ENCODE results near the gene TTLL3. TPM values are rescaled to one million over a fixed set of nuclear protein-coding genes. Genes with fewer than 3 reads are reported as not detected.

The TTLL3 gene
- total RNA-seq, 1 experiment from 2014 or later: 5.3 TPM

DNA sequence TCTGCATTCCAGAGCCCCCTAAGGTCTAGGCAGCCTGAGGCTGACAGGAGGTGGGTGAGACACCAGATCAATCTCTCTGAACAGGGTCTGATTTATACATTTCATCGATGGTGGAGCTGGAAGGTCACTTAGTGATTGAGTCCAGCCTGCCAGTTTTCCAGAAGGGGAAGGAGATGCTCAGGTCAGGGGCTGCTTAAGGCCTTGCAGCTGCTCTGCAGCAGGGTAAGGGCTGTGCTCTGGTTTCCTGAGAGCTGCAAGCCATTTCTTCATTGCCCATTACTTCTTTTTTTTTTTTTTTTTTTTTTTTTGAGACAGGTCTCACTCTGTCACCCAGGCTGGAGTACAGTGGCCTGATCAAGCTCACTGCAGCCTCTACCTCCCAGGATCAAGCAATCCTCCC, 28.5 kb upstream of the TTLL3 start:
- no peak for DNase-seq (ENCODE audit: low spot score)

DNA sequence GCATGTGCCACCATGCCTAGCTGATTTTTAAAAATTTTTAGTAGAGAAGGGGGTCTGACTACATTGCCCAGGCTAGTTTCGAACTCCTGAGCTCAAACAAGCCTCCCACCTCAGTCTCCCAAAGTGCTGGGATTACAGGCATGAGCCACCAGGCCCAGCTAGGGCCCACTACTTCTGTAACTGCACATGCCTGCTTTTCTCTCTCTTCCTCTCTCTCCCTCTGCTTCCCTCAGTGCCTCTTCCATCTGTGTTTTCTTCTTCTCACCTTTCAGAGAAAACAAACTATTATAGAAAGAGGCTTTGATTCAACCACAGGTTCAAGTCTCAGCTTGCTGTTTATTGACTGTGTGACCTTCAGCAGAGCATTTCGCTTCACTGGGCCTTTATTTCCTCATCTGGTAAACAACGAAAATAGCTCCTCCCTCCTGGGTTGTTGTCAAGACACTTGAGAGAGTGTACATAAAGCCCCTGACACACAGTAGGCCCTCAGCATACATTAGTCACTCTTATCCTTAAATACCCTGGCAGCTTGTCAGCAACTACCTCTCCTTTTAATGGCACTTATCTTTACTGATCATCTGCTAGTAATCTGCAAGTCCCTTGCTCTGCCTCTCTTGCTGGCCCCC, 28.0 kb upstream of the TTLL3 start:
- DNase-seq (ENCODE audit: low spot score): no peak

DNA sequence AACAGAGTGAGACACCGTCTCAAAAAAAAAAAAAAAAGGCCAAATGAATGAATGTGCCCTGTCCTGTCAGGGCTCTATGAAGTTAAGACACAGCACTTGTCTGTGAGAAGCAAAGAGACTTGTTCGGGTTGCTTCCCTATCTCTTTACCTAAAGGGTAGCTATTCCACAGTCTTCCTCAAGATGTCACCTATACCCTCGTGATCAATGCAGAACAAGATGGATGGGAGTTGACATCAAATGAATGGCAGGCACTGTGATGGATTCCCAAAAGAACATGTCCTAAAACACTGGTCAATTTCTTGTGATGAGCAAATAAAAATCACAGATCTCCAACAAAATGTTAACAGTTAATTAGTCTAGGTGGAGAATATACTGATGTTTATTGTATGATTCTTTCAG, 27.3 kb upstream of the TTLL3 start:
- no peak for DNase-seq (ENCODE audit: low spot score)

DNA sequence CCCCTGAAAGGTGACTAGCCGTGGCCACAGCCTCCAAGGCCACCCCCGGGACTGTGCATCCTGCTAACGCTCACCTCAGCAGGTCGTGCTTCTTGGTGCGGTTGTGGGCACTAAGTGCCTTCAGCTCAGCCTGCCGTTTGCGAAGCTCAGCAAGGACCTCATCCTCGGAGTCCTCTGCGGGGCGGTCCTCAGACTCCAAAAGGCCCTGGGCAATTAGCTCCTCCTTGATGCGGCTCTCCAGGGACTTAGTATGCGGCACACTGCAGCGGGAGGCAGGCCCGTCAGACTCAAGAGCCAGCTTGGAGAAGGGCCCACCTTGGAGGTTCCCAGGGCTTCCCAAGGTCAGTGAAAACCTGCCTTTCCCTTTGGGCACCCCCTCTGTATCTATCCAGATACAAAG, 26.1 kb upstream of the TTLL3 start:
- no peak for DNase-seq (ENCODE audit: low spot score)

DNA sequence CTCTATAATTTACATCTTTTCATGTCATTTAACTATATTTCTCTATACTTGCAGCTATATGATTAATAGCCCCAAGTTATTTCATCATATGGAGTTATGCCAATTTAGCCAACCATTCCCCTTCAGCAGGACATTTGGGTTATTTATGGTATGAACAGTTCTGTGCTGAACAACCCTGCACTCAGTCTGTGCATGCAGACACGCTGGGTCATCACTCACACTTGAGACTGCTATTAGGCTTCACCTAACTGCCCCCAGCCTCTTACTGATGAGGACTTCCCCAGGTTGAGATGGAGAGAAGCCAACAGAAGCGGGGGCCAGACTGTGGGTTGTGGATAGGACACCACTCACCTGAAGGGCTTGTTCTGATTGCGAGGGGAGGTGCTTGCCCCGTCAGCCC, 25.1 kb upstream of the TTLL3 start:
- no peak for DNase-seq (ENCODE audit: low spot score)

DNA sequence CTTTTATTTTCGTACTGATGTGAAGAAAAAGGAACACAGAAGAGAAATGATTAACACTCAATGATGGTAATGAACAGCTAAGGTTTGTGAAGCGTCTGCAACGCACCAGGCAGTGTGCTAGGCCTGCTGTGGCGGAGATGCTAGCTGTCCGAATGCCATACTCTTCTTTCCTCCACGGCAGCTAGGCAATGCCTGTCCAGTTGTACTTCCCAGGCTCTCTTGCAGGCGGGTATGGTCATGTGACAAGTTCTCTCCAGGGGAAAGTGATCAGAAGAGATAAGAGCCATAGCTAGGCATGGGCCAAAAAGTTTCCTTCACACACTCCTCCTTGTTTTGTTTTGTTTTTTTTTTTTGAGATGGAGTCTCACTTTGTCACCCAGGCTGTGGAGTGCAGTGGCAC, 24.5 kb upstream of the TTLL3 start:
- no peak for DNase-seq (ENCODE audit: low spot score)

DNA sequence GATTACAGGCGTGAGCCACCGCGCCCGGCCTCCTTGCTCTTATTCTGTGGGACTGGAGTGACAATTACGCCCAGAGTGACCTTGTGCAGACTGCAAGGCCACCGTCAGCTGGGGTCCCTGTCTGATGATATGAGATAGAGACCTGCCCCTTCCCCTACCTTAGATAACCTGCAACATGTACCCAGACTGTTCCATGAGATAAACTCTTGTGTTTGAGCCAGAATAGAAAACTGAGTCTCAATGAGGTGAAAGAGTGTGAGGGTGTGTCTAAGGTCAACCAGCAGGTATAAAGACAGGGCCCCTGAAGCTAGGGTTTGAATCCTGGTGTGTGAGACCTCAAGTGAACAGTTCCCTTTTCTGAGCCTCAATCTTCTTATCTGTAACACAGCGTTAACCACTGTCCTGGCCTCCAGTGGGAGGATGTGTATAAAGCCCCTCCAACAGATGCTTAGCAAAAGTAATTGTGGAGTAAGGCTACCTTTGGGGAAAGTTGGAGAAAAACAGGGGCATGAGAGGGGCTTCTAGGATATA, 23.8 kb upstream of the TTLL3 start:
- no peak for DNase-seq (ENCODE audit: low spot score)

DNA sequence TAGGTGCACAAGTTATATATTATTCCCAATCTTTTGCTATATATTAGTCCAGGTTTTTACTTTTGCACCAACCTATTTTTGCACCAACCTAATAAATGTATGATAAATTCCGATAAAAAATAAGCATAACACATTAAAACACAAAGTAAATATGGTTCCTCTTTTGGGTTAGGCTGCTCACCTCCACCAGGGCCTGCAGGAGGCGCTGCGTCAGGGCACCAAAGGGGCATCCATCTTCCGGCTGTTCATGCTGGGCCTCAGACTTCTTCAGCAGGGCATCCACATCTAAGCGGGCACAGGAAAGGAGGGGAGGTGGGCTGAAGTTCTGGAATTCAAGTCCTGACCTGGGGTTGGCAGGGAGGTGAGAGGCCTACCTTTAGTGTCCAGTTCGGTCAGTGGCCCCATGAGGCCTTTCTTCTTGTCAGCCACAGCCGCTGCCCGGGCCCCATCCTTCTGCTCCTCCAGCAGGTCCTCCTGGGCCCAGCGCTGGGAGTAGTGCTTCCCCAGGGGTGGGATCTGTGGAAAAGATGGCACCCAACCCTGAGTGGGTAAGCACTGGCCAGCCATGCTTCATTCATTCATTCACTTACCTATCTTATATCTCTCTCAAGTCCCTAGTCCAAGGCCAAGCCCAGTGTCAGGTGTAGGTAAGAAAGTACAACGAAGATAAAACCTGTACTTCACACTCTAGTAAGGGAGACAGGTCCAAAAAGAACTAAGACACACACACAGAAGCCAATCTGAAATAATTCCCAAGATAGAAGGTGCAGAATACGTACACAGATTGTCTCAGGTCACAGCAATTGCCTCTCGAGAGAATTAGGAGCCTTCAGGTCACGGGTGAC, 23.0 kb upstream of the TTLL3 start:
- no peak for DNase-seq (ENCODE audit: low spot score)

DNA sequence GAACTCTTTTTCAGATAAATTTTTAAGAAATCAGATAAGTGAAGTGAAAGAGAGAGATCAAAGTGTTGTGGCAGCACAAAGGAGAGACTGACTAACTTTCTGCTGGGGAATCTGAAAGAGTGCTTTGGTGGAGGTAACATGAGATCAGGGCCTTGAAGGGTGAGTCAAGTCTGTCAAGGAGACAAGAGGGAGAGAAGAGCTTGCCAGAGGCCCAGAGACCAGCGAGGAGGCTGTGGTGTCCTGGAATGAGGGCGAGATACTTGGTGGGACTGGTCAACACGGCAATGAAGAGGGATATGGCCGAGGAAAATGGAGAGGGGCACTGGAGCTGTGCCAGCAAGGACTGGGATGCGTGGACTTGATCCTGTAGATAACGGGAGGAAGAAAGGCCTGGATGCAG, 22.3 kb upstream of the TTLL3 start:
- no peak for DNase-seq (ENCODE audit: low spot score)

DNA sequence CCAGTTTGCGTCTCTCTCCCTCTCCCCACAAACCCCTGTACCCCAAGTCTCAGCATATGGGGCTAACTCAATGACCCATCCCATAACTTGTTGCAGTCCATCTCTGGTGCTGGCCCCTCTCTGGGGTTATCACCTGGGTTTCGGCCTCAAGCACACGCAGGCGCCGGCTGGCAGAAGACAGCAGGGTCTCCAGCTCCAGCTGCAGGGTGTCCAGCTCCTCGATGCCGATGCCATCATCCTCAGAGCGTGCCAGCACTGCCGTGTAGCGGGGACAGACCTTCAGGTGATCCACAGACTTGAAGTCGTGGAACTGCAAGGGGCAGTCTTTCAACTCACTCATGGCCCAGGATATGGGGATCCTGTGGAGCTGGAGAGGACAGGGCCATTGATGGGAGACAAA, 18.9 kb upstream of the TTLL3 start:
- DNase-seq (ENCODE audit: low spot score): no peak

DNA sequence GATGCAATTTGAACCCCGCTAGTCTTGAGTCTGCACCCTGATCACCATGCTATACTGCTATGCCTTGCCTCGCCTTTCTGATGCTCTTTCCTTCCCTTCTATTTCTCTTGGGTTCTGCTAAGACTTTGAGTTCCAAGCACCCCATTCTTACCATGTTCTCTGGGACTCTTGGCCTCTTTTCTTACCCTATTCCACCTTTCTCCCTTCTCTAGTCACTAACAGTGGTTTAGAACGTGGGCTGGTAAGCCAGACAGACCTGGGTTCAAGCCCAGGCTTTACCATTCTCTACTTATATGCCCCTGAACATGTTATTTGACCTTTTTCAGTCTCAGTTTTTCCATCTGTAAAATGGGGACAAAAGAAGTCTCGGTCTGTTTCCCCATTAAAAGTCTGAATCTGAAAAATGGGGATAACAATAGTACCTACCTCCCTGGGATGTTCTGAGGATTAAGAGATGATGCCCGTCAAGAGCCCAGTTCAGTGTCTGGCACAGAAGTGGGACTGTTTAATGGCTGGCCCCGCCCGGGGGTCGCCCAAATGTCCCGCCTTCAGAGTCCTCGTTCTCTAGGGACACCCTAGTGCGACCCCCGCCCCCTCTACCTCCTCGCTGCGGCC, 18.2 kb upstream of the TTLL3 start:
- DNase-seq (ENCODE audit: low spot score): no peak

DNA sequence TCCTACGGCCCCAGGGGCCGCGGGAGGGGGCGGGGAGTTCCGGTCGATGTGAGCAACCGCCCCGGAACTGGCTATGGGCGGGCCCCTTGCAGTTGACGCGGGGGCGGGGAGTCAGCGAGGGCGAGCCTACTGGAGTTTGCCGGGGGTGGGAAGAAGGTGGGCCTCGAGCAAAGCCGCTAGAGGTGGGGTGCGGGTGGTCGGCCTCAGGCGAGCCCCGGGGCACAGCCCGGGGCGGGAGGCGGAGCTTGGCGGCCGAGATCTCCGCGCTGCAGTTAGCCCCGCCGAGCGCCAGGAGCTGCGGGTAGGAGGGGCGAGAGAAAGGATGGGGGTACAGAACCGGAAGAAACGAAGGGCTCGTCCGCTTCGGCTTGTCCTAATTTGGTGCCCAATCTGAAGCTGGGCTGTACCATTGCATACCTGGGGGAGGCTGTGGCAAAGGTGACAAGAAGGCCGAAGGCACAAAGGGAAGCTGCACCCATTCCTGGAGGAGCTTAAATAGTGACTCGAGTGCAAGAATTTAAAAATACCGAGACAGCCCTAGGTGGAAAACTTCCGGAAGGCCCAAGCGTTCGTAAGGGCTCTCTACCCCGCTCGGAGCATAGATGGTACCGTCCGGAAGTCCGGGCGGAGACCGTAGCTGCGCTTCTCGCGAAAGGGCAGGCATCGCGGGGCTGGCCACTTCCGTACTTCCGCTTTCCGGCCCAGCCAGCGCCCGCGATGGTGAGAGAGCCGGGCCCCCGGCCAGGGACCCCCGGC, 17.5 kb upstream of the TTLL3 start, which contains the start of the genes ARPC4 and TADA3:
TSS of gene ARPC4 (plus strand) at position 678 of the 756 bp plus-strand sequence. CDS start at position 718, 40 bp downstream.
TSS of gene TADA3 (minus strand) at position 69 of the 756 bp plus-strand sequence. CDS start 1,007 bp downstream, outside the sequence.
- peak; percentile 91 for DNase-seq (ENCODE audit: low spot score)

DNA sequence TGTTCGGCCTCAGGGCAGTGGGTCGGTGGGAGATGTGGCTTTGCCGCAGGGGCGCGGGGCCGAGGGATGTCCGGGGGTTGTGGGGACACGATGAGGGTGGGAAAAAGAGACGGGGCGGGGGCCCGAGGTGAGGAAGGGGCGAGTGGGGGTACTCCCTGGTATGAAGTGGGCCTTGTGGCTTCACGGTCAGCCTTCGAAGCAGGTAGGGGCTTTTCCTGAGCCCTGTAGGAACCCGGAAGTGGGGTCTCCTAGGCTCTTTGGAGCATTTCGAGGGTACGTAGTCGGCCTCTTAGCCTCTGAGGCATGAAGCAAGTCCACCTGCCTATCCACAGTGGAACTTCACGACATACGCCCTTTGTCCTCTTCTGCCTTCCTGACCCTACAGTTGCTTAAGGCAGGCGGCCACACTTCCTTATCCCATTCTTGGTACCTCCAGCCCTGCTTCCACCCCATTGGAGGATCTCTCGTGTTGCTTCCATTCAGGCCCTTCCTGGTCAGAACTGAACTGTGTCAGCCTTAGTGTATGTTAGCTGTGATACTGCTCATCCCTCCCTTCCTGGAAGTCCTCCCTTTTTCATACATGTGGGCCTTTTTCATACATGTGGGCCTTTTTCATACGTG, 16.8 kb upstream of the TTLL3 start:
- peak; percentile 54 for DNase-seq (ENCODE audit: low spot score)

DNA sequence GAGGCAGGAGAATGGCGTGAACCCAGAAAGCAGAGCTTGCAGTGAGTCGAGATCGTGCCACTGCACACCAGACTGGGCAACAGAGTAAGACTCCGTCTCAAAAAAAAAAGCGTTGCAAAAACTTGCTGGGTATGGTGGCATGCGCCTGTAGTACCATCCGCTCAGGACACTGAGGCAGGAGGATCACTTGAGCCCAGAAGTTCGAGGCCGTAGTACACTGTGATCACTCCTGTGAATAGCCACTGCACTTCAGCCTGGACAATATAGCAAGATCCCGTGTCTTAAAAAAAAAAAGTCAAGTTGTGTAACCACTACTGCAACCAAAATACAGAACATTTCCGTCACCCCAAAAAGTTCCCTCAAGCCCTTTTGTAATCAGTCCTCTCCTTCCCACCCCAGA, 15.7 kb upstream of the TTLL3 start:
- DNase-seq (ENCODE audit: low spot score): no peak

DNA sequence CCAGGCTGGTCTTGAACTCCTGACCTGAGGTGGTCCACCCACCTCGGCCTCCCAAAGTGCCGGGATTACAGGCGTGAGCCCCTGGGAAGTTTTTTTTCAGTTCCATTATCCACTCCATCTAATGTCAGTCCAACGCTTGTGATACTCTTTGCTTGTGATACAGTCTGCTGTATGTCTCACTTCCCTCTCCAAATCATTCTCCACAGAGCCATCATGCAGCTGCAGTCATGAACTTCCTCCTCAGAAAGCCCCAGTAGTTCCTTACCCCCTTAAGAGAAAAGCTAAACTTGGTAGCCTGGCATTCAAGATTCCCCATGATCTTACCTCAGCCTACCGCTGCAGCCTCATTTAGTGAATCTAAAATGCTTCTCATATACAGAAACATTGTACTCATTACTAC, 14.9 kb upstream of the TTLL3 start:
- DNase-seq (ENCODE audit: low spot score): no peak

DNA sequence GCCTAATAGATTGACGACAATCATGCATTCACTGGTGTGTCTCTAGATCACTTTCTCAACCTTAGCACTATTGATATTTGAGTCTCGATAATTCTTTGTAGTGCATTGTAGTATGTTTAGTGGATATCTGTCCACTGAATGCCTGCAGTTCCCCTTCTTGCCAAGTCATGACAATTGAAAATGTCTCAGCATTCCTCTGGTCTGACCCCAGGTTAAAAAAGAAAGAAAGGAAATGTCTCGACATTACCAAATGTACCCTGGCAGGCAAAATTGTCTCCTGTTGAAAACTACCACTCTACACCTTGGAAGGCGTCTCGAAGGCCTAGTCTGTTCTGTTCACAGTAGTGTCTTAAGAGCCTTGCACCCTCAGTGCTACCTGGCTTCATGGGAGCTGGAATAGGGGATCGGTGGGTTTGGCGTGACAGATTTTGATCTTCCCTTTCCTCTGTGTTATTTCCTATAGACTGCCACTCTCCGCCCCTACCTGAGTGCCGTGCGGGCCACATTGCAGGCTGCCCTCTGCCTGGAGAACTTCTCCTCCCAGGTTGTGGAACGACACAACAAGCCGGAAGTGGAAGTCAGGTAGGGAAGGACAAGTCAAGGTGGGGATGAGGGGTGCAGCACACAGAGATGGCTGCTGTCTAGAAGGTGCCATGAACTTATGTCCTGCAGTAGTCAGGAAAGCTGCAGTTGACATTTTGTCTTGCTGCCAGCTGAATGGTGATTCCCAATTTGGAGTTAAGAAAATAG, 12.7 kb upstream of the TTLL3 start:
- DNase-seq (ENCODE audit: low spot score): no peak

DNA sequence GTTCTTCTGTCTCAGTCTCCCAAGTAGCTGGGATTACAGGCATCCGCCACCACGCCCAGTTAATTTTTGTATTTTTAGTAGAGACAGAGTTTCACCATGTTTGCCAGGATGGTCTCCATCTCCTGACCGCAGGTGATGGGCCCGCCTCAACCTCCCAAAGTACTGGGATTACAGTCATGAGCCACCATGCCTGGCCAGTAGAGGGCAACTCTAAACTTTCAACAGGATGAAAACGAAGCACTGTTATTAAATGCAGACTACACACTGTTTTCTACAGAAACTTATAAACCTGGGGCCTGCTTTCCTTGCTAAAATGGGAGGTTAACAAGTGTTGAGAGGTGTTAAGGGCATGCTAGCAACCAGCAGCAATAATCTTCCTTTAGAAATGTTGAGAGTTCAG, 9.5 kb upstream of the TTLL3 start:
- no peak for DNase-seq (ENCODE audit: low spot score)

DNA sequence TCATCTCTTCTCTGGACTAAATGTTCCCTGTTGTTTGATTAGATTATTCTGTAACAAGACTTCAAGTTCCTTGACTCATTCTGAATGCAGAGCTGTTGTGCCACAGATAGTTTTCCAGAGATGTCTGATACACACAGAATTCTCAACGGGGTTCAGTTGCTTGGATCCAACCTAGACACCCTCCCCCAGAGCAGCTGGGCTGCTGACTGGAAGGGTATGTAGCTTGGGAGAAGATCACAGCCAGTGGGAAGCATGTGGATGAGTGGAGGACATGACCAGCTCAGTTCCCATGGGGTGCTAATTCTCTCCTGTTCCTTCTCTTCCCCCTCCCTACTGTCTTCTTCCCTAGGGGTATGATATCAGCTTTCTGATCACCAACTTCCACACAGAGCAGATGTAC, 6.6 kb upstream of the TTLL3 start:
- DNase-seq (ENCODE audit: low spot score): no peak

DNA sequence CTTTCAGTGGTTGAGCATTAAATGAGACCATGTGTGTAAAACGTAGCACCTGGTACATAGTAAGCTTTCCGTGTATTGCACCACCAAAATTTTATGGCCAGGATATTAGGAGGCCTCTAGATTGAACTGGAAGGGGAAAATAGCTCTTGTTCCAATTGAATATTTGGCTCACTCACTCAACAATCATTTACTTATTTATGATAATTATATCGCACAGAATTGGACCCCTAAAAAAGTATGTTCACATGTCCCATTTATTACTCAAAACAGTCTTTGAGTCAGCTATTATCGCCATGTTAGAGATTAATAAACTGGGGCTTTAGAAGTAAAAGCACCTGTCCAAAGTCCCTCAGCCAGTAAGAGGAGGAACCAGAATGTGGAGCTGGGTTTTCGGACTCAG, 5.1 kb upstream of the TTLL3 start:
- DNase-seq (ENCODE audit: low spot score): no peak

DNA sequence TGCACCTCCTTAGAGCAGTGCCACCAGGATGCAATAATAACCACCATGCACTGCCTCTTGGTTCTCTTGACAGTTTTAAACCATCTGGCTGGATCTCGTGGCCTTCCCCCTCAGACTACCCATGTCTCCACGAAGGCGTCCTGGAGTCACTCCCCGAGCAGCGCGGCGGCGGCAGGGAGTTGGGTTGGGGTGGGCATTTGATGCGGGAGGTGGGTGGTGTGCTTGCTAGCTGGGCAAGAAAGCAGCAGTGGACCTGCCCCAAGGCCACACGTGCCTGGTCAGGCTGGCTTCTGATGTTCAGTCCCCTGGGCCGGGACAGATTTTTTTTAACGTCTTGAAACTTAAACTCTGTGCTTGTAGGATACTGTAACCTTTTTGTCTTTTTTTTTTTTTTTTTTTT, 3.9 kb upstream of the TTLL3 start:
- DNase-seq (ENCODE audit: low spot score): no peak
